Astrocyte (in vitro differentiated cells and primary cell): ENCODE data around the gene PRDM8.

ENCODE experiments used
- CTCF ChIP-seq: IDR thresholded peaks from 2 replicates; pipeline ENCODE4 v1.5.1; 2011; ENCODE audit warnings: low read depth, mild to moderate bottlenecking, inconsistent platforms, low read length, moderate library complexity; ENCODE audit not compliant: insufficient read depth
- EZH2 ChIP-seq: IDR thresholded peaks from 2 replicates; pipeline ENCODE4 v1.6.1; 2012; ENCODE audit warnings: mild to moderate bottlenecking, low read length, inconsistent platforms; ENCODE audit not compliant: insufficient read depth

- no peak for TF ChIP-seq CTCF
- no peak for TF ChIP-seq EZH2
Observed at GRCh38 chr4:80253510-80253909, 56.2 kb downstream of the PRDM8 start.
